Measurements from ENCODE around the gene IL25. TPM values are rescaled to one million over a fixed set of nuclear protein-coding genes. Genes with fewer than 3 reads are reported as not detected.
"Not testable (repeated sequence)": the region's sequence is repeated elsewhere in the genome, so short reads cannot be mapped to it uniquely, and the experiment has no call there.

IL25 gene
- polyA plus RNA-seq, 4 donors: not detected

- no peaks in the 10 kb centered on the region for H3K36me3 ChIP-seq (ENCODE audit: control insufficient read depth in 3 of 3, insufficient read depth in 2 of 3, low read depth in 1 of 3, low read length in 3 of 3)
- H3K27ac ChIP-seq (ENCODE audit: low read depth in 1 of 3, low read length in 2 of 3): no peak overlapping the region
- DNase-seq (no peak), FAIRE-seq (no peak)
- no peaks in the 10 kb centered on the region for H3K9me3 ChIP-seq (ENCODE audit: control insufficient read depth in 2 of 2, insufficient read depth in 1 of 2, low read depth in 1 of 2, low read length in 1 of 2)
- H3K4me1 ChIP-seq (ENCODE audit: control insufficient read depth in 3 of 3, insufficient read depth in 2 of 3, low read depth in 1 of 3, low read length in 2 of 3): no peaks in the 10 kb centered on the region
- peaks cover 0 to 13% (median 0%) of the 10 kb centered on the region in 3 donors for H3K27me3 ChIP-seq (ENCODE audit: control insufficient read depth in 3 of 3, insufficient read depth in 3 of 3, low read length in 3 of 3)
- 87 to 96% (median 89%) methylated on average over 3 of the region's 3 CpGs for WGBS, 3 donors
- no peak overlapping the region for H3K4me3 ChIP-seq (ENCODE audit: low read depth in 1 of 3, low read length in 3 of 3)
Measured at GRCh38 chr14:23399136-23399535, 26.5 kb downstream of the IL25 start.

- DNase-seq: no peak
- 79 to 86% (median 86%) methylated on average over 6 of the region's 6 CpGs for WGBS, 3 donors
- H3K9me3 ChIP-seq (ENCODE audit: control insufficient read depth in 2 of 2, insufficient read depth in 1 of 2, low read depth in 1 of 2, low read length in 1 of 2): no peaks in the 10 kb centered on the region
- peaks cover 0 to 13% (median 0%) of the 10 kb centered on the region in 3 donors for H3K27me3 ChIP-seq (ENCODE audit: control insufficient read depth in 3 of 3, insufficient read depth in 3 of 3, low read length in 3 of 3)
- no peaks in the 10 kb centered on the region for H3K4me1 ChIP-seq (ENCODE audit: control insufficient read depth in 3 of 3, insufficient read depth in 2 of 3, low read depth in 1 of 3, low read length in 2 of 3)
- H3K36me3 ChIP-seq (ENCODE audit: control insufficient read depth in 3 of 3, insufficient read depth in 2 of 3, low read depth in 1 of 3, low read length in 3 of 3): no peaks in the 10 kb centered on the region
- no peak overlapping the region for H3K4me3 ChIP-seq (ENCODE audit: low read depth in 1 of 3, low read length in 3 of 3)
- no peak overlapping the region for H3K27ac ChIP-seq (ENCODE audit: low read depth in 1 of 3, low read length in 2 of 3)
- no peak for FAIRE-seq
Measured at GRCh38 chr14:23399591-23399990, 27.0 kb downstream of the IL25 start.

GRCh38 chr14:23400496-23401149, 28.0 kb downstream of the IL25 start:
- 82 to 87% (median 86%) methylated on average over 16 of the region's 16 CpGs for WGBS, 3 donors
- H3K9me3 ChIP-seq (ENCODE audit: control insufficient read depth in 2 of 2, insufficient read depth in 1 of 2, low read depth in 1 of 2, low read length in 1 of 2): not testable (repeated sequence)

GRCh38 chr14:23401291-23401690, 28.7 kb downstream of the IL25 start:
- no peak overlapping the region for H3K4me3 ChIP-seq (ENCODE audit: low read depth in 1 of 3, low read length in 3 of 3)
- no peak for DNase-seq
- H3K27me3 ChIP-seq (ENCODE audit: control insufficient read depth in 3 of 3, insufficient read depth in 3 of 3, low read length in 3 of 3): peaks cover 0 to 15% (median 0%) of the 10 kb centered on the region in 3 donors
- H3K9me3 ChIP-seq (ENCODE audit: control insufficient read depth in 2 of 2, insufficient read depth in 1 of 2, low read depth in 1 of 2, low read length in 1 of 2): no peaks in the 10 kb centered on the region
- no peaks in the 10 kb centered on the region for H3K36me3 ChIP-seq (ENCODE audit: control insufficient read depth in 3 of 3, insufficient read depth in 2 of 3, low read depth in 1 of 3, low read length in 3 of 3)
- H3K4me1 ChIP-seq (ENCODE audit: control insufficient read depth in 3 of 3, insufficient read depth in 2 of 3, low read depth in 1 of 3, low read length in 2 of 3): no peaks in the 10 kb centered on the region
- WGBS, 3 donors: 69 to 79% (median 76%) methylated on average over 4 of the region's 4 CpGs
- no peak for FAIRE-seq
- no peak overlapping the region for H3K27ac ChIP-seq (ENCODE audit: low read depth in 1 of 3, low read length in 2 of 3)

More at GRCh38 chr14:23400496-23401149, 28.0 kb downstream of the IL25 start:
- FAIRE-seq; H3K27ac ChIP-seq (ENCODE audit: low read depth in 1 of 3, low read length in 2 of 3); H3K4me3 ChIP-seq (ENCODE audit: low read depth in 1 of 3, low read length in 3 of 3); H3K36me3 ChIP-seq (ENCODE audit: control insufficient read depth in 3 of 3, insufficient read depth in 2 of 3, low read depth in 1 of 3, low read length in 3 of 3); H3K4me1 ChIP-seq (ENCODE audit: control insufficient read depth in 3 of 3, insufficient read depth in 2 of 3, low read depth in 1 of 3, low read length in 2 of 3); DNase-seq: not testable (repeated sequence)
- peaks cover 0 to 13% (median 0%) of the 10 kb centered on the region in 3 donors for H3K27me3 ChIP-seq (ENCODE audit: control insufficient read depth in 3 of 3, insufficient read depth in 3 of 3, low read length in 3 of 3)

- WGBS, 3 donors: 53 to 67% (median 67%) methylated on average over 24 to 25 of the region's 25 CpGs
- DNase-seq (no peak), FAIRE-seq (no peak)
- peaks cover 0 to 15% (median 0%) of the 10 kb centered on the region in 3 donors for H3K27me3 ChIP-seq (ENCODE audit: control insufficient read depth in 3 of 3, insufficient read depth in 3 of 3, low read length in 3 of 3)
- no peaks in the 10 kb centered on the region for H3K9me3 ChIP-seq (ENCODE audit: control insufficient read depth in 2 of 2, insufficient read depth in 1 of 2, low read depth in 1 of 2, low read length in 1 of 2)
- no peaks in the 10 kb centered on the region for H3K36me3 ChIP-seq (ENCODE audit: control insufficient read depth in 3 of 3, insufficient read depth in 2 of 3, low read depth in 1 of 3, low read length in 3 of 3)
- no peaks in the 10 kb centered on the region for H3K4me1 ChIP-seq (ENCODE audit: control insufficient read depth in 3 of 3, insufficient read depth in 2 of 3, low read depth in 1 of 3, low read length in 2 of 3)
- no peak overlapping the region for H3K4me3 ChIP-seq (ENCODE audit: low read depth in 1 of 3, low read length in 3 of 3)
- H3K27ac ChIP-seq (ENCODE audit: low read depth in 1 of 3, low read length in 2 of 3): no peak overlapping the region
Measured at GRCh38 chr14:23402296-23403138, 29.9 kb downstream of the IL25 start.

- Histone ChIP-seq H3K27me3 (ENCODE audit: control insufficient read depth in 3 of 3, insufficient read depth in 3 of 3, low read length in 3 of 3) (peaks cover 0 to 15% (median 0%) of the 10 kb centered on the region in 3 donors), H3K9me3 (ENCODE audit: control insufficient read depth in 2 of 2, insufficient read depth in 1 of 2, low read depth in 1 of 2, low read length in 1 of 2) (no peaks in the 10 kb centered on the region), H3K27ac (ENCODE audit: low read depth in 1 of 3, low read length in 2 of 3) (no peak overlapping the region), H3K4me3 (ENCODE audit: low read depth in 1 of 3, low read length in 3 of 3) (no peak overlapping the region), H3K36me3 (ENCODE audit: control insufficient read depth in 3 of 3, insufficient read depth in 2 of 3, low read depth in 1 of 3, low read length in 3 of 3) (no peaks in the 10 kb centered on the region), H3K4me1 (ENCODE audit: control insufficient read depth in 3 of 3, insufficient read depth in 2 of 3, low read depth in 1 of 3, low read length in 2 of 3) (no peaks in the 10 kb centered on the region)
- FAIRE-seq: no peak
- WGBS, 3 donors: 53 to 62% (median 60%) methylated on average over 7 of the region's 7 CpGs
- DNase-seq: no peak
Measured at GRCh38 chr14:23403139-23403438, 30.5 kb downstream of the IL25 start.

GRCh38 chr14:23403908-23404307, 31.3 kb downstream of the IL25 start:
- WGBS, 3 donors: 59 to 66% (median 61%) methylated on average over 4 of the region's 4 CpGs
- H3K27me3 ChIP-seq (ENCODE audit: control insufficient read depth in 3 of 3, insufficient read depth in 3 of 3, low read length in 3 of 3): peaks cover 0 to 13% (median 0%) of the 10 kb centered on the region in 3 donors
- H3K27ac ChIP-seq (ENCODE audit: low read depth in 1 of 3, low read length in 2 of 3): no peak overlapping the region
- no peaks in the 10 kb centered on the region for H3K36me3 ChIP-seq (ENCODE audit: control insufficient read depth in 3 of 3, insufficient read depth in 2 of 3, low read depth in 1 of 3, low read length in 3 of 3)
- no peaks in the 10 kb centered on the region for H3K9me3 ChIP-seq (ENCODE audit: control insufficient read depth in 2 of 2, insufficient read depth in 1 of 2, low read depth in 1 of 2, low read length in 1 of 2)
- DNase-seq: no peak
- no peaks in the 10 kb centered on the region for H3K4me1 ChIP-seq (ENCODE audit: control insufficient read depth in 3 of 3, insufficient read depth in 2 of 3, low read depth in 1 of 3, low read length in 2 of 3)
- no peak for FAIRE-seq
- no peak overlapping the region for H3K4me3 ChIP-seq (ENCODE audit: low read depth in 1 of 3, low read length in 3 of 3)

- Histone ChIP-seq H3K36me3 (ENCODE audit: control insufficient read depth in 3 of 3, insufficient read depth in 2 of 3, low read depth in 1 of 3, low read length in 3 of 3) (no peaks in the 10 kb centered on the region), H3K4me3 (ENCODE audit: low read depth in 1 of 3, low read length in 3 of 3) (no peak overlapping the region)
- FAIRE-seq: no peak
Measured at GRCh38 chr14:23404331-23404900, 31.8 kb downstream of the IL25 start.

More at GRCh38 chr14:23404331-23404900, 31.8 kb downstream of the IL25 start:
- Histone ChIP-seq H3K27me3 (ENCODE audit: control insufficient read depth in 3 of 3, insufficient read depth in 3 of 3, low read length in 3 of 3) (peaks cover 0 to 13% (median 0%) of the 10 kb centered on the region in 3 donors), H3K27ac (ENCODE audit: low read depth in 1 of 3, low read length in 2 of 3) (no peak overlapping the region), H3K4me1 (ENCODE audit: control insufficient read depth in 3 of 3, insufficient read depth in 2 of 3, low read depth in 1 of 3, low read length in 2 of 3) (no peaks in the 10 kb centered on the region), H3K9me3 (ENCODE audit: control insufficient read depth in 2 of 2, insufficient read depth in 1 of 2, low read depth in 1 of 2, low read length in 1 of 2) (no peaks in the 10 kb centered on the region)
- DNase-seq: no peak
- WGBS, 3 donors: 80 to 88% (median 86%) methylated on average over 13 to 14 of the region's 14 CpGs
